Measurements from ENCODE around the gene SUSD4.

Gene SUSD4

DNA sequence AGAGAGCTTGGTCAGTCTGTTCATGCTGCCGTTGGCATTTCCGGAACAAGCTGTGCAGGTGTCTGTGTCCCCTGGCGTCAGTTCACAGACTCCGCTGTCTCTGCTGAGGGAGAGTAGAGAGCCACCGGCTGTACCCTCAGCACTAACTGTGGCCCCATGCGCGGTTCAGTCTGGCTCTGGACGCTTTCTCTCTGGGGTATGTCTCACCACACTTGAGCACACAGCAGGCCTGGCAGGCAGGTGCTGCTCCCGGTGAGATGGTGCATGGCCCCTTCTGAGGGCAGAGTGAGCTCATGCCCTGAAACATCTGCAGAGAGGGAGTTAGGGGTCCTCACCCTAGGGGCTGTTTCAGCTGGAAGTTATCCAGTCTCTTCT lies 161.0 kb downstream of the SUSD4 start:
- DNase-seq (ENCODE audit: low spot score) = no peak
- TF ChIP-seq, protein P1, sequence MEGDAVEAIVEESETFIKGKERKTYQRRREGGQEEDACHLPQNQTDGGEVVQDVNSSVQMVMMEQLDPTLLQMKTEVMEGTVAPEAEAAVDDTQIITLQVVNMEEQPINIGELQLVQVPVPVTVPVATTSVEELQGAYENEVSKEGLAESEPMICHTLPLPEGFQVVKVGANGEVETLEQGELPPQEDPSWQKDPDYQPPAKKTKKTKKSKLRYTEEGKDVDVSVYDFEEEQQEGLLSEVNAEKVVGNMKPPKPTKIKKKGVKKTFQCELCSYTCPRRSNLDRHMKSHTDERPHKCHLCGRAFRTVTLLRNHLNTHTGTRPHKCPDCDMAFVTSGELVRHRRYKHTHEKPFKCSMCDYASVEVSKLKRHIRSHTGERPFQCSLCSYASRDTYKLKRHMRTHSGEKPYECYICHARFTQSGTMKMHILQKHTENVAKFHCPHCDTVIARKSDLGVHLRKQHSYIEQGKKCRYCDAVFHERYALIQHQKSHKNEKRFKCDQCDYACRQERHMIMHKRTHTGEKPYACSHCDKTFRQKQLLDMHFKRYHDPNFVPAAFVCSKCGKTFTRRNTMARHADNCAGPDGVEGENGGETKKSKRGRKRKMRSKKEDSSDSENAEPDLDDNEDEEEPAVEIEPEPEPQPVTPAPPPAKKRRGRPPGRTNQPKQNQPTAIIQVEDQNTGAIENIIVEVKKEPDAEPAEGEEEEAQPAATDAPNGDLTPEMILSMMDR (IDR thresholded peaks at IDR 0.05; ENCODE audit: extremely low read depth, missing control alignments) = no peak

- DNase-seq (ENCODE audit: low spot score) = no peak
- TF ChIP-seq, protein P1 (IDR thresholded peaks at IDR 0.05; ENCODE audit: extremely low read depth, missing control alignments) = no peak
Measured at GRCh38 chr1:223202376-223203033, 161.5 kb downstream of the SUSD4 start.

- DNase-seq (ENCODE audit: low spot score) = no peak
- TF ChIP-seq, protein P1 (IDR thresholded peaks at IDR 0.05; ENCODE audit: extremely low read depth, missing control alignments) = no peak
Measured at GRCh38 chr1:223201967-223202366, 162.0 kb downstream of the SUSD4 start.

- DNase-seq (ENCODE audit: low spot score) = no peak
- TF ChIP-seq, protein P1 (IDR thresholded peaks at IDR 0.05; ENCODE audit: extremely low read depth, missing control alignments) = no peak
Measured at GRCh38 chr1:223200903-223201302, 163.1 kb downstream of the SUSD4 start.

DNA sequence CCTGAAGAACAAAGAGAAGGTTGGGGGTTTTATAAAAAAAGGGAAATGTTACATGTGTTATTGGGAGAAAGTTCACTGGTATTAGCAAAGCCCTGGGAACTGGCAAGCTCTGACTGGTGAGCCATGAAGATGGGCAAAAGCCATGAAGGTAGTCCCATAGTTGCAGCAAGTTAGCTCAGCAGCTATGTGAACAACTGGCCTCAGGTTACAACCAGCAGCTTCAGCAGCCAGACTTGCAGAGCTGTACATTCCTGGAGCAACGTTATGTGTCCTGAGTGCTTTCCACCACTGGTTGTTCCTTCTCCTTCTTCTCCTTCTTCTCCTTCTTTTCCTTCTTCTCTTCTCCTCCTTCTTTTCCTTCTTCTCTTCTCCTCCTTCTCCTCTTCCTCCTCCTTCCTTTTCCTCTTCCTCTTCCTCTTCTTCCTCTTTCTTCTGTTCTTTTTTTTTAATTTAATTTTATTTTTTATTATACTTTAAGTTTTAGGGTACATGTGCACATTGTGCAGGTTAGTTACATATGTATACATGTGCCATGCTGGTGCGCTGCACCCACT lies 164.8 kb downstream of the SUSD4 start:
- TF ChIP-seq, protein P1 (IDR thresholded peaks at IDR 0.05; ENCODE audit: extremely low read depth, missing control alignments) = no peak
- DNase-seq (ENCODE audit: low spot score) = no peak

DNA sequence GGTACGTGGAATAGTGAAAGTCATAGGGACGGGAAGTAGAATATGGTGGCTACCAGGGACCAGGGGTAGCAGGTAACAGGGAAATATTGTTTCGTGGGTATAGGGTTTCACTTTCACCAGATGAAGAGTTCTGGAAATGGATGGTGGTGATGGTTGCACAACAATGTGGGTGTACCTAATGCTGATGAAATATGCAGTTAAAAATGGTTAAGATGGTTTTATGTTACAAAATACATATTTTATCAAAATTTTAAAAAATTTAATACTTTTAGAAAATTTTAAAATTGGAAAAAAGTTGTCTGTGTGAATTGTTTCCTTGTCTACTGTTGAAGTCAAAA lies 165.4 kb downstream of the SUSD4 start:
- TF ChIP-seq, protein P1 (IDR thresholded peaks at IDR 0.05; ENCODE audit: extremely low read depth, missing control alignments) = no peak
- DNase-seq (ENCODE audit: low spot score) = no peak

GRCh38 chr1:223197923-223198627 lies 165.9 kb downstream of the SUSD4 start:
- DNase-seq (ENCODE audit: low spot score) = no peak
- TF ChIP-seq, protein P1 (IDR thresholded peaks at IDR 0.05; ENCODE audit: extremely low read depth, missing control alignments) = no peak

All from GM20000 (cell line).